GM18907 (cell line): Measurements from ENCODE around the gene FBXO8.
A peak's percentile ranks its signal among the peaks of the same experiment; 100 is the strongest.

Experiments
- ATAC-seq: cut with Tn5 transposase; IDR thresholded peaks from one replicate; pipeline ENCODE4 v1.9.1; 2021; ENCODE audit warnings: mild to moderate bottlenecking, moderate library complexity; ENCODE audit not compliant: unreplicated experiment

Gene FBXO8

GRCh38 chr4:174284487-174284886, 1.0 kb upstream of the FBXO8 start:
- ATAC-seq = no peak

GRCh38 chr4:174282836-174283506, 496 bp downstream of the FBXO8 start:
- ATAC-seq = peak; percentile 99

- no peak for ATAC-seq
These were observed 1.6 kb downstream of the FBXO8 start for GRCh38 chr4:174281901-174282300.

- ATAC-seq = no peak
These were observed 2.2 kb downstream of the FBXO8 start for GRCh38 chr4:174281182-174281737.

- ATAC-seq = no peak
These were observed 3.9 kb downstream of the FBXO8 start for GRCh38 chr4:174279433-174280155.

GRCh38 chr4:174278467-174278866, 5.0 kb downstream of the FBXO8 start:
- no peak for ATAC-seq

- ATAC-seq = no peak
These were observed 6.0 kb downstream of the FBXO8 start for GRCh38 chr4:174277433-174277832.

GRCh38 chr4:174275101-174275500, 8.4 kb downstream of the FBXO8 start:
- ATAC-seq = no peak

- no peak for ATAC-seq
These were observed 9.0 kb downstream of the FBXO8 start for GRCh38 chr4:174274436-174274835.

- no peak for ATAC-seq
These were observed 9.5 kb downstream of the FBXO8 start for GRCh38 chr4:174273930-174274329.

GRCh38 chr4:174266416-174266815, 17.1 kb downstream of the FBXO8 start:
- ATAC-seq = no peak

- ATAC-seq = peak; percentile 35
These were observed 17.6 kb downstream of the FBXO8 start for GRCh38 chr4:174265916-174266315.

GRCh38 chr4:174263445-174263736, 20.1 kb downstream of the FBXO8 start:
- no peak for ATAC-seq

- no peak for ATAC-seq
These were observed 20.6 kb downstream of the FBXO8 start for GRCh38 chr4:174262624-174263444.

- peak; percentile 37 for ATAC-seq
These were observed 22.0 kb downstream of the FBXO8 start for GRCh38 chr4:174261432-174261831.

GRCh38 chr4:174260099-174260498, 23.4 kb downstream of the FBXO8 start:
- ATAC-seq = peak; percentile 89

- no peak for ATAC-seq
These were observed 23.9 kb downstream of the FBXO8 start for GRCh38 chr4:174259580-174259979.

- no peak for ATAC-seq
These were observed 27.2 kb downstream of the FBXO8 start for GRCh38 chr4:174256277-174256713.

- no peak for ATAC-seq
These were observed 27.7 kb downstream of the FBXO8 start for GRCh38 chr4:174255786-174256185.

- ATAC-seq = no peak
These were observed 28.1 kb downstream of the FBXO8 start for GRCh38 chr4:174255374-174255773.

- ATAC-seq = no peak
These were observed 28.9 kb downstream of the FBXO8 start for GRCh38 chr4:174254613-174255012.
